Adrenal gland (tissue), 5 donors: ENCODE results near the gene C5orf24.

Source experiments
- POLR2A ChIP-seq, 2 donors: fragments of 450-650 bp; IDR thresholded peaks; one replicate each; pipeline ENCODE4 v1.6.1; 2017; ENCODE audit warnings: antibody characterized with exemption in 2 of 2, mild to moderate bottlenecking in 2 of 2, moderate library complexity in 1 of 2
- TF ChIP-seq, protein P1 (sequence below), 6 experiments: fragments of 450-650 bp in 4 of 6; fragments of 200-600 bp in 2 of 6; sonication (generic) in 1 of 6; IDR thresholded peaks; 1 replicate in 5 of 6; 2 replicates in 1 of 6; pipeline versions ENCODE4 v1.5.1 to v1.8.0; 2016 to 2021; ENCODE audit warnings: antibody characterized with exemption in 6 of 6, mild to moderate bottlenecking in 2 of 6, moderate library complexity in 1 of 6
- donor health status: DM: no; HTN: no; CAD: no.

DNA sequence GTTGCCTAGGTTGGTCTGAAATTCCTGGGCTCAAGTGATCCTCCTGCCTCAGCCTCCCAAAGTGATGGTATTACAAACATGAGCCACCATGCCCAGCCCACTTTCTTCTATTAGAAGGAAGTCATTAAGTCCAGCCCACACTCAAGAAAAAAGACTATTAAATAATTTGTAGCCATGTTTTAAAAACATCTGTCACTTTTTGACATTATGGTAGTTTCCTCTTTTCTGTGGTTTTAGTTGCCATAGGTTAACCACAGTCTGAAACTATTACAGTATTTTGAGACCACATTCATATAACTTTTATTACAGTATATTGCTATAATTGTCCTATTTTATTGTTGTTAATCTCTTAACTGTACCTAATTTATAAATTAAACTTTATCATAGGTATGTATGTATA, 31.9 kb upstream of the C5orf24 start:
- TF ChIP-seq, protein P1, sequence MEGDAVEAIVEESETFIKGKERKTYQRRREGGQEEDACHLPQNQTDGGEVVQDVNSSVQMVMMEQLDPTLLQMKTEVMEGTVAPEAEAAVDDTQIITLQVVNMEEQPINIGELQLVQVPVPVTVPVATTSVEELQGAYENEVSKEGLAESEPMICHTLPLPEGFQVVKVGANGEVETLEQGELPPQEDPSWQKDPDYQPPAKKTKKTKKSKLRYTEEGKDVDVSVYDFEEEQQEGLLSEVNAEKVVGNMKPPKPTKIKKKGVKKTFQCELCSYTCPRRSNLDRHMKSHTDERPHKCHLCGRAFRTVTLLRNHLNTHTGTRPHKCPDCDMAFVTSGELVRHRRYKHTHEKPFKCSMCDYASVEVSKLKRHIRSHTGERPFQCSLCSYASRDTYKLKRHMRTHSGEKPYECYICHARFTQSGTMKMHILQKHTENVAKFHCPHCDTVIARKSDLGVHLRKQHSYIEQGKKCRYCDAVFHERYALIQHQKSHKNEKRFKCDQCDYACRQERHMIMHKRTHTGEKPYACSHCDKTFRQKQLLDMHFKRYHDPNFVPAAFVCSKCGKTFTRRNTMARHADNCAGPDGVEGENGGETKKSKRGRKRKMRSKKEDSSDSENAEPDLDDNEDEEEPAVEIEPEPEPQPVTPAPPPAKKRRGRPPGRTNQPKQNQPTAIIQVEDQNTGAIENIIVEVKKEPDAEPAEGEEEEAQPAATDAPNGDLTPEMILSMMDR (IDR thresholded peaks at IDR 0.05), result no peak
- TF ChIP-seq POLR2A (IDR thresholded peaks at IDR 0.05), result no peak
